Muscle of back (tissue), 11 donors: Measurements from ENCODE around the gene ANKRD33B. TPM values are rescaled to one million over a fixed set of nuclear protein-coding genes. Genes with fewer than 3 reads are reported as not detected.
"Not testable (repeated sequence)": the region's sequence is repeated elsewhere in the genome, so short reads cannot be mapped to it uniquely, and the experiment has no call there.

Experiments used
- DNase-seq, 3 donors: peaks; one replicate each; pipeline versions ENCODE4 v3.0.0 to v3.0.0-alpha.2; 2013
- polyA plus RNA-seq, 10 donors: library from polyadenylated mRNA; unstranded; fragments of 120-200 nt; gene quantifications; one replicate each; pipeline ENCODE4 v1.2.1, GENCODE V29; 2013; ENCODE audit not compliant: insufficient read length in 10 of 10

Gene ANKRD33B
- polyA plus RNA-seq, 10 donors: 1.0 to 3.1 (median 2.0) TPM

DNA sequence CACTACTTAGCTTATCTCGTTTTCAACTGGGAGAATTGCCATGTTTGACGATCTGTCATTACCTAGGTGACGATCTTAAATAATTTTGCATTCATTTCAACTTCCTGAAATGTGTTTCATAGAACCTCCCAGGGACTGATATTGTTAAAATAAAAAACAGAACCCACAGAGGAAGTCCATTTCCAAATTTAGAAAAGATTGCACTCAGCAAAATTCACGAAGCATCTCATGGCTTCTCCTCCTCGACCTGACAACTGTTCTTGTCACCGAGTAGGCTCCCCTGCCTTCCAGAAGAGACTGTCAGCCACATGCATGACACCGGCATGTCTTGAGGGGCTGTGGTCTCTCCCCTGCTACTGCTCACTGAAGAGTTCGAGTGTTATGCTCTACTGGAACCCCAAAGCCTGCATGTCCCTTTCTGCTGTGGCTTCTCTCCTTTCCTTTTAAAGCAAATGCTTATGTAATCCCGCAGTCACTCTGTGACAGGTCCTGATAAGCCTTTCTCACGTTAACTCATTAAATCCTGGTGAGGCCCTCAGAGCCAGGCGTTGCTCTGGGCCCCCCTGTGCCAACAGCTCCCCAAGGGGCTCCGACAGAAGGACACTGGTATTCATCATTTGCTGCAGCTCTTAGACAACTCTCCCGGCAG lies 26.8 kb upstream of the ANKRD33B start:
- no peak for DNase-seq

DNA sequence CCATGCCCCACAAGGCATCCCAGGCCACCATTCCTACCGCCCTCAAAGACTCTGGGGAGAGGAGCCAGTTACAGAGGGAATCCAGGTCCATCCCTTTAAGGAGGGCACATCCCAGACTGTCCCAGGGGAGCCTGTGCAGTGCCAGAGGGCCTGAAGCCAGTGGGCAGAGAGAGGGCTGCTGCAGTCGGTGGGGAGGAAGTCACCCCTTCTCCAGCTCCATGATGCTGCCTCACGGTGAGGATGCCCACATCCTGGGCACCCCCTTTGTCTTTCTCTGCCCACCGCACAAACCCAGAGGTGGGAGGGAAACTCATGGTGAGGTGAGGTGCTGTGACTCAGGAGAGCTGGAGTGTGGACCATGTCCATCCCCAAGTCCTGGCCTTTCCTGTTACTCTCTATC lies 26.2 kb upstream of the ANKRD33B start:
- no peak for DNase-seq

DNA sequence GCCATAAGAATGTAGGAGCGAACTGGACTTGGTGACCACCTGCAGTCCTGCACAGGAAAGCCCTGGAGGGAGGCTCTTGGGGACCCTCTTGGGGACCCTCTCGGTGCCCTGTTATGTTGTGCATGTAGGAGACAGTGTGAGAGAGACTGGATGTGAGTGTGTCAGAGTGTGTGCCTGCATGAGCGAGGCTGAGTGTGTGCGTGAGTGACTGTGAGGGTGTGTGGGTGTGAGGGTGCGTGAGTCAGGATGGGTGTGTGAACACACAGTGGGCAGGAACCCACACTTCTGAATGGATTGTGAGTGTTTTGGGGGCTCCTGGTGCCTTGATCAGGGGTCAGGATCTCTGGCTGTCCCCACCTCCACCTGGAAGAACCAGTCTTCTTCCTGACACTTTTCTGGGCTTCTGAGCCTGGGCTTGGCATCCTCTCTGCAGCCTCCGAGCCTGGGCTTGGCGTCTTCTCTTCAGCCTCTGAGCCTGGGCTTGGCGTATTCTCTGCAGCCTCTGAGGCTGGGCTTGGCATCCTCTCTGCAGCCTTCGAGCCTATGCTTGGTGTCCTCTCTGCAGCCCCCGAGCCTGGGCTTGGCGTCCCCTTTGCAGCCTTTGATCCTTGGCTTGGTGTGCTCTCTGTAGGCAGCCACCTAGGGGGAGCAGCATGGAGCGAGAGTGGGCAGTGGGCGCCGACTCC lies 25.6 kb upstream of the ANKRD33B start:
- DNase-seq: no peak

DNA sequence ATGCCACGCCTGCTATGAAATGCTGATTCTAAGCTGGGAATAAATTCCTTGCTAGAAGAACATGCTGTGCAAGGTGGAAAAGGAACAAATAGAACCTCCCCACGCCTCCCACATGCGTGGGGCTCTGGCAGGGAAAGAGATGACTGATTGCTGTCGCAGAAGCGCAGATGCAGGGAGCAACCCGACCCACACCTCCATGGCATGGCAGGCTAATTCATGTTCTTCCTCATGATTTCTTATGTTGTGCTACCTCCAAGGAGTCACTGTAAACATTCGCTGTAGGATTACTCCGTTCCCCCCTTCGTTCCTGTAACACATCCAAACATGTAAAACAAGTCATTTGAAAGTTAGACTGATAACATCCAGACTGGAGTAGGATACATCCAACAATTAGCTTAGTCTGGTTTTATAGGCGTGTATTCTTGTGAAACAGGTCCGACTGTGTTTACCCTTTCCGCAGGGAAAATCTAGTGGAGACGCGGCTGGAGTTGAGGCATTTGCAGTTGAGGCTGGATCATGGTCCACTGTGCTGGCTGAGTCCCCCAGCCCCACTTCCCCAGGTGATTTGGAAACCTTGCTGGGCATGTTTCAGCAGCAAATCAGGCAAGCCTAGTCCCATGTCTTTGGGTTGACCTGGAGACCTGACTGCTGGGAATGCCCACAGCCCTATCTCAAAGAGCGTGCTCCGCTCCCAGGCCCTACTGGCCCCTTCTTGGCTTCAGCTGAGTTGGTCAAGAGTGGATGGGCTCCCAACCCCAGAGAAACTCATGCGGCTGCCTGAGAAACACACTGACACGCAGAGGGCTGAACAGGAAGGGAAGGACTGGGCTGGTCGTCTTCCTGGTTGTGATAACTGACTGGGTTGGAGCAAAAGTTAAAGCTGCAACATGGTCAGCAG lies 24.8 kb upstream of the ANKRD33B start:
- no peak for DNase-seq

DNA sequence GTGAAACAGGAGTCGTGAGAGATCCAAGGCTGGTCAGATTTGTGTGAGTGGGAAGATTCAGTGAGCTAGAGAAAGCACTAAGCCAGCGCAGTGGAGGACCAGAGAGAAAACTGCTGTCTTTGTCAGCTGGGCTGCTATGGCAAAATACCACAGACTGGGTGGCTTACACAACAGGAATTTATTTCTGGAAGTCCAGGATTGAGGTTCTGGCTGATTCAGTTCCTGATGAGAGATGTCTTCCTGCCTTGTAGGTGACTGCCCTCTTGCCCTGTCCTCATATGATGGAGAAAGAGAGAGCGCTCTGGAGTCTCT lies 24.2 kb upstream of the ANKRD33B start:
- no peak for DNase-seq

DNA sequence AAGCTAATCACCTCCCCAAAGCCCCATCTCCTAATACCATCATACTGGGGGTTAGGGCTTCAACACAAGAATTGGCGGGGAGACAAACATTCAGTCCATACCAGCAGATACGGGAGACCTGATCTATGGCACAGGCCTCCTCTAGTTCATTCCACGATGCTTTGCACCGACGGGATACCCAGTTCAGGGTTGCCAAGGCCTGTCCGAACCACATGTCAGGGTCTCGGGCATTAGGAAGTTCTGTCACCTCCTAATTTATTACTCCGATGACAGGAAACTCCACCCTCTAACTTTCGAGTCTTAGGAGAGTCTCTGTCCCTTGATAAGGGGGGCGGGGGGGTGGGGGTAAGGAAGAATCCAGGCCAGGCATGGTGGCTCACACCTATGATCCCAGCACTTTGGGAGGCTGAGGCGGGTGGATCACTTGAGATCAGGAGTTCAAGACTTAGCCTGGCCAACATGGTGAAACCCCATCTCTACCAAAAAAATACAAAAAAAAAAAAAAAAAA lies 23.8 kb upstream of the ANKRD33B start:
- no peak for DNase-seq

DNA sequence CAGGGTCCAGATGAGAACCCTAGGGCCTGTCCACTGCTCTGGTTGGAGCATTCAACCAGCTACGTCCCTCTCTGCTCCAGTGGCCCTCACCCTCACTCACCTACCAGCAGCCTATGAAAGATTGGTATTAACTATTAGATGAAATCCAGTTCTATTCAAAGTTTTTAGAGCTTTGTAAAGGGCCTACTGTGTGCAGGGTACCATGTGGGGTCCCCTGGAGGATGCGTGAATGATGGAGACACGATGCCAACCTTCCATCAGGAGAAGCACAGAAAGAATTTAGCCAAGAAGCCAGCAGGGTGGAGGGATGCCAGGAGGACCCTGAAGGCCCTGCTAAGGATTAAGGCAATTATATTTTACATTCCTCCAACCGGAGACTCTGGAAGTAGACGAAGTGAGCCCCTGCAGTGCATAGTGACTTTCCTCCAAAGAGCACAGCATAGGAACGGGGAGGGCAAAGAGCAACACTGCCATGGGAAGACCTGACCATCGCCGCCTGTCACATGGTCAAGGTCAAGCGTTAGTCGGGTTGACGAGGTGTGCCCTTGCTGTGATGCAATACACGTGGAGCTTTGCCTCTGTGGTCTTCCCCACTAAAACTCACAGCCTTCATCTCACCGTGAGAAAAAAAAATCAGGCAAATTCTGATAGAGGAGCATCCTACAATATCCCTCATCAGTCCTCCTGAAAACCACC lies 22.8 kb upstream of the ANKRD33B start:
- no peak for DNase-seq

DNA sequence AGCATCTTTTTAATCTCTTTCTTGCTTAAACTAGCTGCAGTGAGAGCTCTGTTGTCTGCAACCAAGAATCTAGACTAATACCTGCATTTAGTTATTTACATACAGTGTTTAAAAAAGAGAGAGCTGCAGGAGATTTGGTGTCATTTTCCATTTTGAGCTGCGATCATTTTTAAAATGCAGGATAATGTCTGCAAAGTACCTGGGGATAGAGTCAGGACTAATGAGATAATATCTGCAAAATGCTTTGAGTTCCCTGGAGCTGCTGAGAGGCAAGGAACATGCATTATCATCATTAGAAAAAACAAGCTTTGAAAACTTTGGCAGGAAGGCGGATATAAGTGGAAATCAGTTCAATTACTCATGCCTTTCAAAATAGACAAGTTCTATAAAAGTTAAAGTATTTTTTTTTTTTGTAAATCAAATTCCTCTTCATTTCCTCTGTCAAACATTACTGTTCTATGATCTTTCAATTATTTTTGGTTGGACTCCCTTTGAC lies 21.8 kb upstream of the ANKRD33B start:
- DNase-seq: no peak

DNA sequence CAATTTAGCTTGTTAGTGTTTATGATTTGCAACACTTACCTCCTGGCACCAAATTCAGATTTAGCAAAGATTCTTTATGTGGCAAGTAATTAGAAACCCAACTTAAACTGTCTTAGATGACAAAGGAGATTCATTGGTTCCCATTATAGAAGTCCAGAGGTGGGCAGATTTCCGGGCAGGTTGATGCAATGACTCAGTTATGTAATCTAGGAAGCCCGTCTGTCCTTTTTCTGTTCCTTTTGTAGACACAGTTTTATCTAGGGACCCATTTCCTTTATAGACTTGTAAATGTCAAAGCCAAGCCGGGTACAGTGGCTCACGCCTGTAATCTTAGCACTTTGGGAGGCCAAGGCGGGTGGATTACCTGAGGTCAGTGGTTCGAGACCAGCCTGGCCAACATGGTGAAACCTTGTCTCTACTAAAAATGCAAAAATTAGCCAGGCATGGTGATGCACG lies 20.3 kb upstream of the ANKRD33B start:
- DNase-seq: no peak

DNA sequence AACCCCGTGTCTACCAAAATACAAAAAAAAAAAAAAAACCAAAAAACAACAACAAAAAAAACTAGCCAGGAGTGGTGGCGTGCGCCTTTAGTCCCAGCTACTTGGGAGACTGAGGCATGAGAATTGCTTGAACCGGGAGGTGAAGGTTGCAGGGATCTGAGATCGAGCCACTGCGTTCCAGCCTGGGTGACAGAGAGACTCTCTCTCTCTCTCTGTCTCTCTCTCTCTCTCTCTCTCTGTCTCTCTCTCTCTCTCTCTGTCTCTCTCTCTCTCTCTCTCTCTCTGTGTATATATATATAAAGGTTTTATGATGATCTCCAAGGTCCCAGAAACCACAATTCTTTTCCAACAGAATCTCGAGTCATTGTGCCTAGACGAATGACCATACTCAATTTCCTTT lies 18.8 kb upstream of the ANKRD33B start:
- DNase-seq: no peak

DNA sequence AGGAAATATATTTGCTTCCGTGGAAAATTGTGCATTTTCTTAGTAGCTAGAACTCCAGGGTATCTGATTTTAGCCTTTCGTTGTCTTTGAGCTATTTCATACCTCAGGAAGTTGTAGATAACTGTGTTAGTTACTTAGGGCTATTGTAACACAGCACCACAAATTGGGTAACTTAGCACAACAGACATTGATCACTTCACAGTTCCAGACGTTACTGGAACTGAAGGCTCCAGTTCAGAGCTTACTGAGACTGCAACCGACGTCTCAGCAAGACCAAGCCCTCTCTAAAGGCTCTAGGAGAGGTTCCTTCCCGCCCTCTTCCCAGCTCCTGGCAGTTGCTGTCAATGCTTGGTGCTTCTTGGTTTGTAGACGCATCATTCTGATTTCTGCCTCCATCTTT lies 17.7 kb upstream of the ANKRD33B start:
- no peak for DNase-seq

DNA sequence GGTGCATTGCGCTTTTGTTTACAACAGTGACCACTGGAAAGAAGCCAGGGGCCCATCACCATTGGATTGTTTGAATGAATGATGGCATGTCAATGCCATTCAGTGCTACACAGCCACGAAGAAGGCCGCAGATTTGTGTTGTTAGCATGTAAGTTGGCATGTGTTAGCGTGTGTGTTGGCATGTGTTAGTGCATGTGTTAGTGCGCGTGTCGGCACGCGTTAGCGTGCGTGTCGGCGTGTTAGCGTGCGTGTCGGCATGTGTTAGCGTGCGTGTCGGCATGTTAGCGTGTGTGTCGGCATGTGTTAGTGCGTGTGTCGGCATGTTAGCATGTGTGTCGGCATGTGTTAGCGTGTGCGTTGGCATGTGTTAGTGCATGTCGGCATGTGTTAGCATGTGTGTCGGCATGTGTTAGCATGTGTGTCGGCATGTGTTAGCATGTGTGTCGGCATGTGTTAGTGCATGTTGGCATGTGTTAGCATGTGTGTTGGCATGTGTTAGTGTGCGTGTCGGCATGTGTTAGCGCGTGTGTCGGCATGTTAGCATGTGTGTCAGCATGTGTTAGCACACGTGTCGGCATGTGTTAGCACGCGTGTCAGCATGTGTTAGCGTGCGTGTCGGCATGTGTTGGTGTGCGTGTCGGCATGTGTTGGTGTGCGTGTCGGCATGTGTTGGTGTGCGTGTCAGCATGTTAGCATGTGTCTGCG lies 15.3 kb upstream of the ANKRD33B start:
- DNase-seq: no peak

DNA sequence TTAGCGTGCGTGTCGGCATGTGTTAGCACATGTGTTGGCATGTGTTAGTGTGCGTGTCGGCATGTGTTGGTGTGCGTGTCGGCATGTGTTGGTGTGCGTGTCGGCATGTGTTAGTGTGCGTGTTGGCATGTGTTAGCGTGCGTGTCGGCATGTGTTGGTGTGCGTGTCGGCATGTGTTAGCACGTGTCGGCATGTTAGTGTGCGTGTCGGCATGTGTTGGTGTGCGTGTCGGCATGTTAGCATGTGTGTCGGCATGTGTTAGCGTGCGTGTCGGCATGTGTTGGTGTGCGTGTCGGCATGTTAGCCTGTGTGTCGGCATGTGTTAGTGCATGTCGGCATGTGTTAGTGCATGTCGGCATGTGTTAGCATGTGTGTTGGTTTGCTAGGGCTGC lies 14.8 kb upstream of the ANKRD33B start:
- DNase-seq: not testable (repeated sequence)

DNA sequence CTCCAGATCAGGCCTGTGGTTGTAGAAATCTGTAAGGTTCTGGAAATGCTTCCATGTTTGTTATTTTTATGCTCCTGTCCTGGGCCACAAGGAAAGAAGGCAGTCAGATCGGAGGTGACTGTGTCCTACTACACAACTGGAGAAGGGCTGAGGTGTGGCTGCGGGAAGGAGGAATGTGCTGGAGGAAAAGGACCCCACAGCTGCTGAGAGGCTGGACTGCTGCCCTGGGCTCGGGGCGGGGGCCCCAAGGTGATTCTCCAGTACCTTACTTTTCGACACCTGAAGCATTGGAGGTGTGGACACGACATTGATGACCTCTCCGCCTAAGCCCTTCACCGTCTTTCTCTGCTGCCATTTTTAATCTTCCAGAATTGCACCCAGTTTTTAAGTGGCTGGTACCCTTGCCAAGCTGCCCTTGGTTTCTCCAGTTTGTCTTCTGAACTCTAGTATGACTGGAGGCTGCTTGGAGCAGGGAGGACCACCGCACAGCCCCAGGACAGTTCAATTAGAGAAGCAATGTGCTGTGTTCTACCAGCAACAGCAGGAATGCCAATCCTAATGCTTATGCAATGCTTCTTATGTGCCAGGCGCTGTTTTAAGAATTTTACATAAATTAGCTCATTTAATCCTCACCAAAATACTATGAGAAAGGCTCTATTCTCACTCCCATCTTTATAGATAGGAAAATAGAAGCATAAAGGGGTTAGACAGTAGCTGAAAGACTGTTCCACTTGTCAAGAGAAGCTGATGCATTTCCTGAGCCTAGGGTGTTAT lies 13.5 kb upstream of the ANKRD33B start:
- DNase-seq: no peak

DNA sequence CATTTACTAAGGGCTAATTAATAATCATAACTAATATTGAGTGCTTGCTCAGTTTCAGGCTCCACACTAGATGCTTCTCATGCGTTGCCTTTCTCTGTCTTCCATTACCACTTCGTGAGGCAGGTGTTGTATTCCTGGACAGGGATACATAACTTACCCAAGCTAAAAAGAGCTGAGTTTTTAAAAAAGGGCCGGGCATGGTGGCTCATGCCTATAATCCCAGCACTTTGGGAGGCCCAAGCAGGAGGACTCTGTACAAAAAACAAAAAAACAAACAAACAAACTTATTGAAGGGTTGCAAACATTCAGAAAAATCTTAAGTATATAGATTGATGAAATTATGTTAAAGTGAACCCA lies 12.1 kb upstream of the ANKRD33B start:
- DNase-seq: no peak

DNA sequence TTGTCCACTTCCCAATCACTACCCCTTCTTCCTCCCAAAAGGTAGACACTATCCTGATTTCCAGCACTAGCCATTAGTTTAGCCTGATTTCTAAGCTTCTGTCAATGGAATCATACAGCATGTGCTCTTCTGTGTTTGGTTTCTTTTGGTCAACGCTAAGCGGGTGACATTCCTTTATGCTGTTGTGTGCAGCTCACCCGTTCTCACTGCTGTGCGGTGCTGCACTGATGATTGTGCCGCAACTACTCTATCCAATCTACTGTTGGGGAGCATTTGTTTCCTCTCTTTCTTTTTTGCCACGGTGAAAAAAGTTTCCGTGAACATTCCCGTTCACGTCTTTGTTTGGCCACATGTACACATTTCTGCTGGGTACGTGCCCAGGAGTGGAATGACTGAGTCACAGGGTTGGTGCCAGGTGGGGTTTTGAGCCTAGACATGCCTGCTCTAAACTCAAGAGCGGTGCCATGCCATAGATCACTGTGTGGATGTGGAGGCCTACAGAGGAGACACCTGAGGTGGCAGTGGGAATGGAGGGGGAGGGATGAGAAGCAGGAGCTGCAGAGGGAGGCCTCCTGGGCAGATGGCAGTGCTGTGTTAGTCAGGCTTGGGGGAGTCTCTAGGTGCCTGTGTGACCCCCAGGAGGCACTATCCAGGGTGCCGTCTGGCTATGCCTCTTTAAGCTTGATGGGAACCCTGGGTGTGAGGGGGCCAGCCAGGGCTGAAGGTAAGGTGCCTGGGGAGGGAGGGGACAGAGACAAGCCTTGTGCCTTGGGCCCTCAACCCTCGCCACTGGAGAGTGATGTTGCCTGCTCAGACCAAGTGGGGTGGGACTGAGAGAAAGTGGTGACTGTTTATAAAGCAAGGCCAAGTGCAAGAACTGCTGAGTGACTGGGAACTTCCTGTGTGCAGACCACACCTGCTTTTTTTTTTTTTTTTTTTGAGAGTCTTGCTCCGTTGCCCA lies 11.4 kb upstream of the ANKRD33B start:
- DNase-seq: no peak

DNA sequence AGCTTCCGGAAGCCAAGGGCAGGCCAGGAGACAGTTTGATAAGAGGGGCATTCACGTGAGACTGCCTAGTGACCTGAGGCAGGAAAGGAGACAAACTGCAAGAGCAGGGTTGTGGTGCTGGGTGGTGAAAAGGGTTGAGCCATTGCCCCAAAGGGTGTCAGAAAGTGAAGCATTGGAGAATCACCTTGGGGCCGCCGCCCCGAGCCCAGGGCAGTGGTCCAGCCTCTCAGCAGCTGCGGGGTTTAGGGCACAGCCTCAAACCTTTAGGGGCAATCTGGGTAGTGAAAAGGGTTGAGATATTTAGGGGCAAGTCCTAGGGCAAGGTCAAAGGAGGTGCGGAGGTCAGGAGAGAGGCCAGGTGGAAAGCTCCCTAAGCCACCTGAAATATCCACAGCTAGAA lies 10.4 kb upstream of the ANKRD33B start:
- no peak for DNase-seq

DNA sequence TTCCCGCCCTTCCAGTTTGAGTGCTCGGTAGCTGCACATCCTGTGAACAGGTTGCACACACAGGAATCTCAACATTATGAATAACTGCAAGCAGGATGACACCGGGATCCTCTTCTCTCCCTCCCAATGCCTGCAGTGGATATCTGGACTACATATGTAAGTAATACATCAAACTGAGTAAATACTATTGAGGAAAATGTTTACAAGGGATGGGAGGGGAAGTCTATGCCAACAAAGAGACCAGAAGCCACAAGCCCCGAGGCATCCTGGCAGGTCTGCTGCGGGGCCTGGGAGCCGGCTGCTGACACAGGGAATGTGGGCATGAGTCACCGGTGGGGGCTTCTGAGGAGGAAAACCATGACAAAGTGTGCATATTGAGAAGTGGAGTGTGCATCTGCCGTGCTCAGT lies 8.6 kb upstream of the ANKRD33B start:
- DNase-seq: peak in 1 of 3 donors; percentile 65

DNA sequence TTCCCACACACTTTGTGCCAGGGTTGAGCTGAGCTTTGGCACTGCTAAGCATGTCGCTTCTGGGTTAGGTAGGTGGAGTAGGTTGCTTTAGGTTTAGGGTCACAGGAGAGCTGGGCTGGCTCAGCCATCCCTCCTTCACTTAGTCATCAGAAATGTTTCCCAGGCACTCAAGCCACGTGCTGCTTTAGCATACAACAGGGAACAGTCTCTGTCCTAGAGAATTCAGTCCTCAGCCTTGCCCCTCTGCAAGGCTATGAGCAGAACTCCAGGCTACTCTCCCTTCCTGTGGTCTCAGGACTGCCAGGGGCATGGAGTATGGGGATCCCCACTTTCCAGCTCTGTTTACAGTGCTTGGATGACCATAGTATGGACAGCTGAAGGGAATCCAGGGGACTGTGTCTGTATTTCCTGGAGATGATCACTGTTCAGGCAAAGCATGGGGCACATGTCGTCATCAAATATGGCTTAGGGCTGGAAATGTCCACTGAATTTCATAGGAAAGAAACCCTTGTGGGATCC lies 7.5 kb upstream of the ANKRD33B start:
- peak in 1 of 3 donors; percentile 46 for DNase-seq
